GM18507 (cell line): ENCODE data around the gene ZNF567.
"Not testable (repeated sequence)": the region's sequence is repeated elsewhere in the genome, so short reads cannot be mapped to it uniquely, and the experiment has no call there.

Experiments used
- DNase-seq: peaks from one replicate; pipeline ENCODE4 v3.0.0; 2011; ENCODE audit warnings: low read depth; ENCODE audit not compliant: insufficient read length; ENCODE audit errors: extremely low spot score
- FAIRE-seq: peaks from 2 replicates; lab custom pipeline; 2011; peaks lifted over from hg19 to GRCh38; lab: Jason Lieb, UNC

The ZNF567 gene

GRCh38 chr19:36748431-36749275, 61.2 kb downstream of the ZNF567 start:
- FAIRE-seq = no peak

GRCh38 chr19:36749613-36750012, 62.2 kb downstream of the ZNF567 start:
- not testable (repeated sequence) for DNase-seq, FAIRE-seq

More at GRCh38 chr19:36748431-36749275, 61.2 kb downstream of the ZNF567 start:
- no peak for DNase-seq

- DNase-seq = no peak
- no peak for FAIRE-seq
Observed at GRCh38 chr19:36750066-36750691, 62.8 kb downstream of the ZNF567 start.
